Uterus (tissue), 2 donors: ENCODE data around the gene LRP10.
"Not testable (repeated sequence)": the region's sequence is repeated elsewhere in the genome, so short reads cannot be mapped to it uniquely, and the experiment has no call there.

Source experiments
- POLR2A ChIP-seq, 2 donors: fragments of 450-650 bp; IDR thresholded peaks; one replicate each; pipeline ENCODE4 v1.6.1; 2016; ENCODE audit warnings: antibody characterized with exemption in 2 of 2, mild to moderate bottlenecking in 1 of 2, moderate library complexity in 1 of 2
- TF ChIP-seq, protein P1 (sequence below), 4 experiments: fragments of 200-600 bp in 2 of 4; fragments of 450-650 bp in 2 of 4; sonication (generic) in 2 of 4; IDR thresholded peaks; one replicate each; pipeline ENCODE4 v1.5.1; 2016 to 2019; ENCODE audit warnings: antibody characterized with exemption in 4 of 4, mild to moderate bottlenecking in 2 of 4, moderate library complexity in 1 of 4

GRCh38 chr14:22829076-22829660, 42.4 kb upstream of the LRP10 start:
- TF ChIP-seq, protein P1, sequence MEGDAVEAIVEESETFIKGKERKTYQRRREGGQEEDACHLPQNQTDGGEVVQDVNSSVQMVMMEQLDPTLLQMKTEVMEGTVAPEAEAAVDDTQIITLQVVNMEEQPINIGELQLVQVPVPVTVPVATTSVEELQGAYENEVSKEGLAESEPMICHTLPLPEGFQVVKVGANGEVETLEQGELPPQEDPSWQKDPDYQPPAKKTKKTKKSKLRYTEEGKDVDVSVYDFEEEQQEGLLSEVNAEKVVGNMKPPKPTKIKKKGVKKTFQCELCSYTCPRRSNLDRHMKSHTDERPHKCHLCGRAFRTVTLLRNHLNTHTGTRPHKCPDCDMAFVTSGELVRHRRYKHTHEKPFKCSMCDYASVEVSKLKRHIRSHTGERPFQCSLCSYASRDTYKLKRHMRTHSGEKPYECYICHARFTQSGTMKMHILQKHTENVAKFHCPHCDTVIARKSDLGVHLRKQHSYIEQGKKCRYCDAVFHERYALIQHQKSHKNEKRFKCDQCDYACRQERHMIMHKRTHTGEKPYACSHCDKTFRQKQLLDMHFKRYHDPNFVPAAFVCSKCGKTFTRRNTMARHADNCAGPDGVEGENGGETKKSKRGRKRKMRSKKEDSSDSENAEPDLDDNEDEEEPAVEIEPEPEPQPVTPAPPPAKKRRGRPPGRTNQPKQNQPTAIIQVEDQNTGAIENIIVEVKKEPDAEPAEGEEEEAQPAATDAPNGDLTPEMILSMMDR (IDR thresholded peaks at IDR 0.05), result not testable (repeated sequence)
- TF ChIP-seq POLR2A (IDR thresholded peaks at IDR 0.05), result not testable (repeated sequence)
